Hepatocyte (in vitro differentiated cells): Measurements from ENCODE around the gene YWHAG.
"Not testable (repeated sequence)": the region's sequence is repeated elsewhere in the genome, so short reads cannot be mapped to it uniquely, and the experiment has no call there.

ENCODE experiments used
- CTCF ChIP-seq: fragments of 200-600 bp; sonication (generic); IDR thresholded peaks from 2 replicates; pipeline ENCODE4 v1.5.1; 2016; ENCODE audit warnings: antibody characterized with exemption, mild to moderate bottlenecking; ENCODE audit not compliant: poor library complexity
- EZH2 ChIP-seq: fragments of 200-600 bp; sonication (generic); IDR thresholded peaks from 2 replicates; pipeline ENCODE4 v1.6.1; 2016; ENCODE audit warnings: antibody characterized with exemption, mild to moderate bottlenecking, borderline replicate concordance

GRCh38 chr7:76395605-76395964 lies 36.8 kb upstream of the YWHAG start:
- not testable (repeated sequence) for TF ChIP-seq CTCF, EZH2
